Natural killer cell treated with Interleukin-12 subunit alpha and Interleukin-12 subunit beta and Interleukin-15 and Interleukin-18, amount 100 ng/mL, for 72 hours (primary cell): ENCODE results near the gene CTSZ. TPM values are rescaled to one million over a fixed set of nuclear protein-coding genes. Genes with fewer than 3 reads are reported as not detected.
A peak's percentile ranks its signal among the peaks of the same experiment; 100 is the strongest.

Experiments used
- ATAC-seq, 2 donors: fragments of 150-1000 bp; cut with Tn5 transposase in 1 of 2; sonication (Bioruptor Pico), chemical (Tn5 transposase) in 1 of 2; 2 replicates each; pipeline ENCODE4 v1.10.0; 2021
- DNase-seq: peaks from one replicate; pipeline ENCODE4 v3.0.0; 2022; ENCODE audit warnings: low spot score
- H3K27ac Mint-ChIP-seq, 2 donors: 1 replicate in 1 of 2; 2 replicates in 1 of 2; pipeline ENCODE4 v1.8.0; 2022; ENCODE audit warnings: mixed read lengths in 2 of 2, mild to moderate bottlenecking in 1 of 2, moderate library complexity in 1 of 2
- H3K27me3 Mint-ChIP-seq, 2 donors: 1 replicate in 1 of 2; 2 replicates in 1 of 2; pipeline ENCODE4 v1.8.0; 2022; ENCODE audit warnings: mixed read lengths in 2 of 2
- H3K36me3 Mint-ChIP-seq: one replicate; pipeline ENCODE4 v1.8.0; 2022; ENCODE audit warnings: mixed read lengths
- H3K4me1 Mint-ChIP-seq, 2 donors: 1 replicate in 1 of 2; 2 replicates in 1 of 2; pipeline ENCODE4 v1.8.0; 2022; ENCODE audit warnings: low read depth in 2 of 2, mixed read lengths in 2 of 2, mild to moderate bottlenecking in 1 of 2
- H3K4me3 Mint-ChIP-seq: one replicate; pipeline ENCODE4 v1.8.0; 2022; ENCODE audit warnings: mixed read lengths
- H3K9me3 Mint-ChIP-seq: 2 replicates; pipeline ENCODE4 v1.8.0; 2022; ENCODE audit warnings: mixed read lengths
- total RNA-seq, 2 donors: library from RNA; stranded (reverse); gene quantifications; one replicate each; pipeline ENCODE4 v1.2.3, GENCODE V29; 2022

CTSZ gene
- total RNA-seq, 2 donors from 2014 or later: 19.2 to 32.8 TPM

DNA sequence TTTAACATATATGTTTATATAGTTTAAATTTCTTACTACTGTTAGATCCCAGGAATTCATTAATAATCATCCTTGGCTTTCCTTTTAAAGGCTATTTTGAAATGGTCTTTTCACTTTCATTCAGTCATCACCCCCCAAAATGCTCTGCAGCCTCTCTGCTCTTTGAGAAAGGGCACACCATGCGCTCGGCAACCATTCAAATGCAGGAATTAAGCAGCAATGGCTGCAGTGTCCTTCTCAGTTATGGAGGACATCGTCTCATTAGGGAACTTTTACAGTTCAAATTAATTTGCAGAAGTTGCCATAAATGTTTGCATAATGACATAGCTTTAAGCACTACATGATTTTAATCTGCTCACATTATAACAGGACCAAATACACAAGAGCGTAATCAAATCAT lies 18.5 kb upstream of the CTSZ start:
- H3K4me1 Mint-ChIP-seq: peaks cover 39 to 62% of the 10 kb centered on the region in 2 donors
- DNase-seq (no peak), ATAC-seq (no peak)
- H3K9me3 Mint-ChIP-seq: no peaks in the 10 kb centered on the region
- no peak overlapping the region for H3K27ac Mint-ChIP-seq
- H3K36me3 Mint-ChIP-seq: peaks cover 43% of the 10 kb centered on the region
- H3K27me3 Mint-ChIP-seq: no peaks in the 10 kb centered on the region
- no peak overlapping the region for H3K4me3 Mint-ChIP-seq

DNA sequence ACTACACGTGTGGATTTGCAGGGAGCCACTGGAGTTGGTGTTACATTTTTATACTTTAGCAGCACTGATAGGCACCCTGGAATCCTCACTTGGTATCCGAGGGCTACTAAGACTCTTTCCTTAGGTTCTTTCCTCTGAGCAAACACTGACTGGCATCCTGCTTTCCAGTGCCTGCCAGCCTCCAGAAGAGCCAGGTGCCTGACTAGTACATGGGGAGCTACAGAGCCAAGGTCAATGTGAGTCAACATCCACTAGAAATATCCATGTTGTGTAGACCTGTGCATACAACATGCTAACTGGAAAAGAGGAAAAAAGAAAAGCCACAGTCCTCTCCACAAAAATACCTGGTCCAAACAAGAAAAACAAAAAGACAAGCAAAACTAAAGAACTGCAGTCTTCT lies 18.0 kb upstream of the CTSZ start:
- H3K9me3 Mint-ChIP-seq: no peaks in the 10 kb centered on the region
- peaks cover 36 to 57% of the 10 kb centered on the region in 2 donors for H3K4me1 Mint-ChIP-seq
- no peak overlapping the region for H3K4me3 Mint-ChIP-seq
- ATAC-seq: no peak
- no peak overlapping the region for H3K27ac Mint-ChIP-seq
- no peaks in the 10 kb centered on the region for H3K27me3 Mint-ChIP-seq
- DNase-seq: no peak
- peaks cover 39% of the 10 kb centered on the region for H3K36me3 Mint-ChIP-seq

DNA sequence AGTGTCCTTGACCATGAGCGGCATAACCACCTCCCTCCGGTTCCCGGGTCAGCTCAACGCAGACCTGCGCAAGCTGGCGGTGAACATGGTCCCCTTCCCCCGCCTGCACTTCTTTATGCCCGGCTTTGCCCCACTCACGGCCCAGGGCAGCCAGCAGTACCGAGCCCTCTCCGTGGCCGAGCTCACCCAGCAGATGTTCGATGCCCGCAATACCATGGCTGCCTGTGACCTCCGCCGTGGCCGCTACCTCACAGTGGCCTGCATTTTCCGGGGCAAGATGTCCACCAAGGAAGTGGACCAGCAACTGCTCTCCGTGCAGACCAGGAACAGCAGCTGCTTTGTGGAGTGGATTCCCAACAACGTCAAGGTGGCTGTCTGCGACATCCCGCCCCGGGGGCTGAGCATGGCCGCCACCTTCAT lies 17.1 kb upstream of the CTSZ start:
- peaks cover 33 to 50% of the 10 kb centered on the region in 2 donors for H3K4me1 Mint-ChIP-seq
- no peaks in the 10 kb centered on the region for H3K9me3 Mint-ChIP-seq
- no peak overlapping the region for H3K27ac Mint-ChIP-seq
- no peaks in the 10 kb centered on the region for H3K27me3 Mint-ChIP-seq
- peaks cover 32% of the 10 kb centered on the region for H3K36me3 Mint-ChIP-seq
- ATAC-seq: no peak
- H3K4me3 Mint-ChIP-seq: no peak overlapping the region
- DNase-seq: no peak

DNA sequence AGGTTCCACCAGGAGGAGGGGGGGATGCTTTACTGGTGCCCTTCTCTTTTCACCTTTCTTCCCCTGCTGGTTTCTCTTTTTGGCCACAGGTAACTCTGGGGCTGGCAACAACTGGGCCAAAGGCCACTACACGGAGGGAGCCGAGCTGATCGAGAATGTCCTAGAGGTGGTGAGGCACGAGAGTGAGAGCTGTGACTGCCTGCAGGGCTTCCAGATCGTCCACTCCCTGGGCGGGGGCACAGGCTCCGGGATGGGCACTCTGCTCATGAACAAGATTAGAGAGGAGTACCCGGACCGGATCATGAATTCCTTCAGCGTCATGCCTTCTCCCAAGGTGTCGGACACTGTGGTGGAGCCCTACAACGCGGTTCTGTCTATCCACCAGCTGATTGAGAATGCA lies 16.6 kb upstream of the CTSZ start:
- Mint-ChIP-seq H3K27ac (no peak overlapping the region), H3K9me3 (no peaks in the 10 kb centered on the region), H3K36me3 (peaks cover 32% of the 10 kb centered on the region), H3K4me1 (peaks cover 30 to 45% of the 10 kb centered on the region in 2 donors), H3K27me3 (no peaks in the 10 kb centered on the region), H3K4me3 (no peak overlapping the region)
- no peak for ATAC-seq
- DNase-seq: no peak

DNA sequence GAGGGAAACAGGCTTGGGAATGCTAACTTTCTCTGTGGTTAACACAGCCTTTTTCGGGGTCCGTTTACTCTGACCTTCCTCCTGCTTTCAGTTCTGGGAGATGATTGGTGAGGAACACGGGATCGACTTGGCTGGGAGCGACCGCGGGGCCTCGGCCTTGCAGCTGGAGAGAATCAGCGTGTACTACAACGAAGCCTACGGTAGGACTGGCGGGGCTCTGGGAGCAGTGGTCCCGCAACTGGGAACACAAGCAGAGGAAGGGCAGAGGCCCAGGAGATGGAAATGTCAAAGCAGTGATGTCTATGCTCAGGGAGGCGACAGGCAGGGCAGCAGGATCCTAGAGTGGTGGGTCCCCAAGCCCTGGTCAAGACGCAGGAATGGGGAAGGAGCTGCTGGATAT lies 15.7 kb upstream of the CTSZ start:
- peaks cover 31% of the 10 kb centered on the region for H3K36me3 Mint-ChIP-seq
- no peak for ATAC-seq
- peaks cover 27 to 38% of the 10 kb centered on the region in 2 donors for H3K4me1 Mint-ChIP-seq

DNA sequence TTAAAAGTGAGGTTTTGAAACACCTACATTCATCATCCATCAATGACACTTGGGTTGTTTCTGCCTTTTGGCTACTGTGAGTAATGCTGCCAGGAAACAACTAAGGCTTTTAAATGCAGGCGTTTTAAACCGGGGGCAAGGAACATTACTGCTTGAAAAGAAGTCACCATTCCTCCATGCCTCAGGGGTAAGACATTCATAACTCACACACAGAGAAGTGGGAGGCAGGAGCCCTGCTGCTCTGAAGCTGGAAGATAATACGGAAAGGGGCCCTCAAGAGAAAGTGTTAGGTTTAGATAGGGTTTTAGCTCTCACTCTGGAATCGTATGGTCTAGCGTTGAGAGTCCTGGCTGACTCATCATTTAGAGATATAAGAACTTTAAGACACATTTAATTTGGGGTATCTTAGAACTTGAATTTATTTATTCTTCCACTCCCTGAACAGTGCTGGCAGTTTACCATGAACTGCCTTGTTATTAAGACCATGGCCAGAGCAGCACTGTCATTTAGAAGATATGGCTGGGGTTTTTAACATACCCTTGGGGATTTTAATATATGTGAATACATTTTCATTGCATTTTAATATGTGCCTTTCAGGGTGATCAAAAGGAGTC lies 14.0 kb upstream of the CTSZ start:
- Mint-ChIP-seq H3K36me3 (peaks cover 18% of the 10 kb centered on the region), H3K4me1 (peaks cover 33 to 35% of the 10 kb centered on the region in 2 donors), H3K4me3 (no peak overlapping the region), H3K27me3 (no peaks in the 10 kb centered on the region), H3K27ac (no peak overlapping the region), H3K9me3 (no peaks in the 10 kb centered on the region)
- DNase-seq: no peak
- ATAC-seq: no peak

More for the DNA sequence above, 15.7 kb upstream of the CTSZ start:
- no peaks in the 10 kb centered on the region for H3K27me3 Mint-ChIP-seq
- no peak for DNase-seq
- H3K4me3 Mint-ChIP-seq: no peak overlapping the region
- H3K27ac Mint-ChIP-seq: no peak overlapping the region
- H3K9me3 Mint-ChIP-seq: no peaks in the 10 kb centered on the region

DNA sequence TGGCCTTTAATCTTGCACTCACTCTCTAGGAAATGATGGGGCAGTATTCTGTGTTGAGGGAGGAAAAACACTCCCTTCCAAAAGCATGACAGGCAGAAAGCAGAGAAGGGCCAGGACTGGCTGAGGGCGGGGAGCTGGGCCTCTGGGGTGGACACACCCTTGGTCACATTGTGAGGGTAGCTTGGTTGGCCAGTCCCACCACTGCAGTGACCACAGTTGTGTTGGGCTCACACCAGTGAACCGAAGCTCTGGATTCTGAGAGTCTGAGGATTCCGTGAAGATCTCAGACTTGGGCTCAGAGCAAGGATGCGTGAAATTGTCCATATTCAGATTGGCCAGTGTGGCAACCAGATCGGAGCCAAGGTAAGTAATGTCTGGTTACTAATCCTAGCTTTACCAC lies 12.2 kb upstream of the CTSZ start, which contains the start of gene TUBB1:
Gene TUBB1, plus strand, starts transcription at position 213 of the 400 bp plus-strand sequence. Its CDS starts 94 bp downstream, at position 307.
- Mint-ChIP-seq H3K4me1 (peaks cover 30 to 32% of the 10 kb centered on the region in 2 donors), H3K27ac (no peak within 1 kb of the TSS), H3K27me3 (no peaks in the 10 kb centered on the region), H3K9me3 (no peaks in the 10 kb centered on the region), H3K36me3 (peaks cover 6% of the 10 kb centered on the region), H3K4me3 (no peak within 1 kb of the TSS)
- ATAC-seq: no peak
- DNase-seq: no peak

DNA sequence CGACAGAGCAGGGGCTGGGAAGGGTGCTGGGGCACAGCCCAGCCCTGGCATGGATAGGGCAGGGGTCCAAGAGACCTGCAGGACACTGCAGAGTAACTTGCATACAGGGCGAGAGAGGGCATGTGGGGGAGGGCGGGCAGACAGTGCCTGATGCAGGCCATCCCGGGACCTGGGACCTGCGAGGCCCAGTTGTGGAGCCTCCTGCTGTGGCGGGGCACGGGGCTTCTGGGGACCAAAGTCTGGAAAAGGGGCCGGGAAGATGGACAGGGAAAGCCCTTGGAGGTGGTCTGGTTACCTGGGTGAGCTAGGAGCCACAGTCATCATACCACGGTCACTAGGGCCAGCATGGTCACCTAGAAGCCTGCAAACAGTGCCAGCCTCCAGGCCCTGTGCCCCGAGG lies 11.8 kb upstream of the CTSZ start:
- Mint-ChIP-seq H3K27ac (no peak overlapping the region), H3K27me3 (no peaks in the 10 kb centered on the region), H3K4me3 (no peak overlapping the region), H3K9me3 (no peaks in the 10 kb centered on the region), H3K36me3 (peaks cover 6% of the 10 kb centered on the region), H3K4me1 (peaks cover 34 to 36% of the 10 kb centered on the region in 2 donors)
- no peak for ATAC-seq
- DNase-seq: no peak

DNA sequence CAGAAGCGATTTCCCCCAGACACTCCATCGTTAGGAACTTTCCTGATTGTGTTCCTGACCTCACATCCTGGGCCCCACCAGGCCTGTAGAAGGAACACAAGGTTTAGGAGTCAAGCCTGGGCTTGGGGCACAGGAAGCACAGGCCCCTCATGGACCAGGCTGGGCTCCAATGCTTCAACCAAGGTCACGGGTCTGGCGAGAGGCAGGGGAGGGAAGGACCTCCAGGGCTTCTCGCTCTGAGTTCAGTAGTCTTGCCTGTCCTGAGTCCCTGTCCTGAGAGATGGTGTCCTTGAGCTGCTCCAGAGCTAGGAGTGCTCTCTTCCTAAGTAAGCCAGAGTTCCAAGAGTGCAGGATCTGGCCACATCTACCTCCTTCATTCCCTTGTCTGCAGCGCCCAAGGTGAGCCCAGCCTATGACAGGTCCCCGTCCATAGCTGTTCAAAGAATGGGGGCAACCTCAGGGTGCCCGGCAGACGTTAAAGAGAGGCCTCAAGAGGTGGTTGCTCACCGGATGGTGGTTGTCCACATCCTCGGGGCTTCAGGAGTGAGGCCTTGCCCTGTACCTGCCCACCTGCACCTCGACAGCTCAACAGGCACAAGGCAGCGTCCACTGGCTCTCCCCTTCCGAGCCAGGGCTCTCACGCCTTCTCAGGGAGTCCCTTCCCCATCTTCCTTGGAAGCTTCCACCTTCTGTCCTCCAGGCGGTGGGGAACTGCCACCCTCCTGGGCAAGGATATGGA lies 10.6 kb upstream of the CTSZ start:
- ATAC-seq: no peak
- Mint-ChIP-seq H3K4me3 (no peak overlapping the region), H3K9me3 (no peaks in the 10 kb centered on the region), H3K27ac (peak overlapping the region; percentile 28 to 31), H3K4me1 (peaks cover 38 to 42% of the 10 kb centered on the region in 2 donors), H3K27me3 (no peaks in the 10 kb centered on the region), H3K36me3 (peaks cover 4% of the 10 kb centered on the region)
- no peak for DNase-seq

DNA sequence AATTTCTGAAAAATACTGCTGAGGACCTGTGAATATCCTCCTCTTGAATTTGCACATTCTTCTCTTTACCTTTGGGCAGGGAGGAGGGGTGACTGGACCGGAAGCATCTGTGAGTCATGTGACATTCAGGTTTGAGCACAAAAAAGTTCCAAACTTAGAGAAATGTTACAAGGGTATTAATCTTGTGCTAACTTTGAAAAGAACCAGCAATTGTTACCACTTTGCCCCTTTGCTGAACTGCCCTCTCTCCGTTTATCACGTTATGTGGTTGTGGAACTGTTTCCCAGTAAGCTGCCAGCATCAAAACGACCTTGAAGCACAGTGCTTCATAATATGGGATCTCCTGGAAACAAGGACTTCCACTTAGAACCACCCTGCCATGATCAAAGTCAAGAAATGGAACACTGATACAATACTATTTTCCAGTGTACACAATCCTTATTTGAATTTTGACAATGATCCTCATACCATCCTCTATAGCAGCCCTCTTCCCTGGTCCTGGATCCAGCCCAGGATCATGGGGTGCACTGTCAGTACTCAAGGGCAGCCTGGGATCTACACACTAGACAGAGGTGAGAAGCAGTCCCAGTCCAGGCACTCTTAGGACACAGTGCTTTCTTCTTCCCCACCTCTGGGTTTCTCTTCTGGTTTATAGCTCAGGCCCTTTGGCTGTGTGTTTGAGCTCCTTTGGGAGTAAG lies 9.9 kb upstream of the CTSZ start:
- ATAC-seq (no peak), DNase-seq (no peak)
- H3K4me3 Mint-ChIP-seq: no peak overlapping the region
- H3K36me3 Mint-ChIP-seq: no peaks in the 10 kb centered on the region
- H3K27me3 Mint-ChIP-seq: no peaks in the 10 kb centered on the region
- H3K27ac Mint-ChIP-seq: peak overlapping the region; percentile 28 to 31
- peaks cover 34 to 44% of the 10 kb centered on the region in 2 donors for H3K4me1 Mint-ChIP-seq
- no peaks in the 10 kb centered on the region for H3K9me3 Mint-ChIP-seq

DNA sequence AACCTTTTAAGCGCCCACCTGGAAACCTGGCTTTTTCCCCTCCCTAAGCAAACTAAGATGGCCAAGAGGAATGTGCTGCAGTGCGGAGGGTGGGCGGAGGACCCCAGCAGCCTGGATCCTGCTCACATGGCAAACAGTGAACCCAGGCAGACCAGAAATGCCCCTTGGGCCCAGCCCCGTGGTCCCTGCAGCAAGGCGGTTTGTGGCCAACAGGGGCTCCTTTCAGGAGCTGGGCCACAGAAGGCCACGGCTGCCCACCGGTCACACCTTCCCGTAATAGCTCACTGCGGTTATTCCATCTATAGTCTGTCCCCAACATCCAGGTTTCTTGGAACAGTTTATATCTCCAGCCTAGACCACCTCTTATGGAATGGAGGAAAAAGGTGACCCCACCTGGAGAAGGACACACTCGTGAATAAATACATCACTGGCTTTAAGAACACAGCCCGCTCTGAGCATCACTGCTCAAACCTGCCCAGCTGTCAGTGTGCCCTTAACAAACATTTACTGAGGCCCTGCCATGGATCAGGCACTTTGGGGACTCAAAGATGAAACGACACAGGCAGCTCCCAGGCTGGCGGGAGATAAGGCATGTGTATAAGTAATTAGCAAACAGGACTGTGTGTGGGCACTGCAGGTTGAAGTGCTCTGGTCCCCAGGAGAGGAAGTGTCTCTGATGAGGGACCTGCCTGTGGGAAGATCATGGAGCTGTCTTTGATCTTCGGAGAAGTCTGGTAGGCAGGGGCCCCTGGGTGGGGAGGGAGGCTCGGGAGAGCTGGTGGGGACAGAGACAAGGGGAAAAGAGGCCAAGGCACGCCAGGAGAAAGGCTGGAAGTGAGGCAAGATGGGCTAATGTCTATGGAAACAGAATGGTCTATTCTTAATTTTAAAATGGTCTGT lies 9.0 kb upstream of the CTSZ start:
- H3K36me3 Mint-ChIP-seq: no peaks in the 10 kb centered on the region
- peaks cover 38 to 48% of the 10 kb centered on the region in 2 donors for H3K4me1 Mint-ChIP-seq
- no peak overlapping the region for H3K27ac Mint-ChIP-seq
- no peaks in the 10 kb centered on the region for H3K27me3 Mint-ChIP-seq
- ATAC-seq (no peak), DNase-seq (no peak)
- H3K4me3 Mint-ChIP-seq: no peak overlapping the region
- no peaks in the 10 kb centered on the region for H3K9me3 Mint-ChIP-seq

DNA sequence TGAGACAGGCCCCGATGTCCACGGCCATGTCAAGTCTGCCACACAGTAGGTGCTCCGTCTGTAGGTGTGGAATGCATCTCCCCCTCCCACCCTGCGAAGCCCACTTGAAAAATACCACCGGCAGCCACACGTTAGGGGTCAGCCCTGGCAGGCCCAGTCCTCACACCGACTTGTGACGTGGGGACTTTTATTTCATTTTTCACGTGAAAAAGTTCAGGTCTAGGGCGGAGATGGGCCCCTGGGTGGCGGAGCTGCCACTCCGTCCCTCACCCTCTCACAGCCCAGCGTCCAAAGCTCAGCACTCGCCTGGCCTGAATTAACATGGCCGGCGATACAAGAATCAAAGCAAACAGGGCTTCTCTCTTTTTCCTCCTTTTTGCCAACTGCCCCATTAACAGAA lies 8.4 kb upstream of the CTSZ start:
- no peak for ATAC-seq
- Mint-ChIP-seq H3K9me3 (no peaks in the 10 kb centered on the region), H3K36me3 (no peaks in the 10 kb centered on the region), H3K27me3 (no peaks in the 10 kb centered on the region), H3K27ac (no peak overlapping the region), H3K4me3 (no peak overlapping the region), H3K4me1 (peaks cover 33 to 43% of the 10 kb centered on the region in 2 donors)
- no peak for DNase-seq

DNA sequence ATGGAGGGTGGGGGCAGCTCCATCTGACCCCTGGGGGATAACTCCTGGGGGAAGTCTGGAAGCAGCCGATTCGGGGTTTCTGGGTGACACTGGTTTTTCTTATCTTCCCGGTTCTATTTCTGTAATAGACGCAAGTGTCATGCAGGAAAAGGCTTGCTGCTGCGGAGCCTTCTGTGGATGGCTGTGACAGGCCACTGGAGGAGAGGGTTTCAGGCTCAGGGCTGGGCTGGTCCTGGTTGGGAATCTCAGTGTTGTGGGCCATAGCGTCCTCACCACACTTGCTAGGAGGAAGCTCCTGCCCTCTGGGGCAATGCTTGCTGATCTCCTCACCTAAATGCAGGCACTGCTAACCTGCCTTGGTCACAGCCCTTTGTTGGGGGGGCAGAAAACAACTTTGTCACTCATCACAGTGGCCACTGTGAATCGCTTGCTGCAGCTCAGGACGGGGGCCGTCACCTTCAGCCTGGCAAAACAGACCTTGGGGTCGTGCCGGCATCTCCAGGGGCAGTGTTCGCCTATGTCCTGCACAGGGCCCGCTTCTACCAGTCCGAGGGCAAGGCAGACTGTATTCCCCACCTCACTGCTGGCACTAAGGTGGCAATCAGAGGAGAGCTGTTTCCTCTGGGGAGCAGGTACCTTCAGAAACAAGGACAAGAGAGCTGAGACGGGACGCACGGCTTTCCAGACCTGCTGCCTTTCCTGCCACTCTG lies 7.8 kb upstream of the CTSZ start:
- Mint-ChIP-seq H3K27ac (no peak overlapping the region), H3K4me3 (no peak overlapping the region), H3K27me3 (no peaks in the 10 kb centered on the region), H3K4me1 (peaks cover 33 to 43% of the 10 kb centered on the region in 2 donors), H3K9me3 (no peaks in the 10 kb centered on the region), H3K36me3 (no peaks in the 10 kb centered on the region)
- DNase-seq: no peak
- no peak for ATAC-seq
